GM20000 (cell line): ENCODE data around the gene ZNF469.
"Not testable (repeated sequence)": the region's sequence is repeated elsewhere in the genome, so short reads cannot be mapped to it uniquely, and the experiment has no call there.

Experiments
- DNase-seq: peaks from one replicate; pipeline ENCODE4 v3.0.0; 2012; ENCODE audit warnings: low spot score
- CTCF ChIP-seq: IDR thresholded peaks from 2 replicates; pipeline ENCODE4 v1.5.1; 2012; ENCODE audit warnings: mild to moderate bottlenecking, control low read depth; ENCODE audit errors: extremely low read depth, missing control alignments

The ZNF469 gene

GRCh38 chr16:88406096-88407041 is 23.6 kb downstream of the ZNF469 start:
- no peak for DNase-seq
- TF ChIP-seq CTCF, result no peak

GRCh38 chr16:88407042-88407420 is 24.3 kb downstream of the ZNF469 start:
- no peak for TF ChIP-seq CTCF

GRCh38 chr16:88407807-88408206 is 25.0 kb downstream of the ZNF469 start:
- DNase-seq, result no peak

More at GRCh38 chr16:88407042-88407420, 24.3 kb downstream of the ZNF469 start:
- no peak for DNase-seq

GRCh38 chr16:88408561-88409142 is 25.9 kb downstream of the ZNF469 start:
- TF ChIP-seq CTCF, result no peak
- DNase-seq, result no peak

More at GRCh38 chr16:88407807-88408206, 25.0 kb downstream of the ZNF469 start:
- TF ChIP-seq CTCF, result no peak

- no peak for TF ChIP-seq CTCF
- DNase-seq, result no peak
Measured at GRCh38 chr16:88409296-88410065, 26.7 kb downstream of the ZNF469 start.

- DNase-seq, result not testable (repeated sequence)
Measured at GRCh38 chr16:88410297-88410968, 27.7 kb downstream of the ZNF469 start.

GRCh38 chr16:88411951-88412576 is 29.3 kb downstream of the ZNF469 start:
- TF ChIP-seq CTCF, result no peak

More at GRCh38 chr16:88411951-88412576, 29.3 kb downstream of the ZNF469 start:
- no peak for DNase-seq
